KMS-11 (cell line): Measurements from ENCODE around the gene PUM2.
A peak's percentile ranks its signal among the peaks of the same experiment; 100 is the strongest.

Source experiments
- H2AFZ ChIP-seq: fragments of 200-600 bp; sonication (generic); 2 replicates; pipeline ENCODE4 v1.6.1; 2016; ENCODE audit warnings: antibody characterized with exemption, mixed run types, low read depth
- H3K27ac ChIP-seq: fragments of 200-600 bp; sonication (generic); 2 replicates; pipeline ENCODE4 v1.6.1; 2016; ENCODE audit warnings: mild to moderate bottlenecking, mixed run types
- H3K27me3 ChIP-seq: fragments of 200-600 bp; sonication (generic); 2 replicates; pipeline ENCODE4 v1.6.1; 2017; ENCODE audit warnings: mild to moderate bottlenecking, low read depth, mixed run types, moderate library complexity; ENCODE audit not compliant: insufficient read depth
- H3K36me3 ChIP-seq: fragments of 200-600 bp; sonication (generic); 2 replicates; pipeline ENCODE4 v1.6.1; 2017; ENCODE audit warnings: mild to moderate bottlenecking, mixed run types; ENCODE audit not compliant: insufficient read depth
- H3K4me1 ChIP-seq: fragments of 200-600 bp; sonication (generic); 2 replicates; pipeline ENCODE4 v1.6.1; 2016; ENCODE audit warnings: mild to moderate bottlenecking, low read depth, mixed run types; ENCODE audit not compliant: poor library complexity, severe bottlenecking
- H3K4me2 ChIP-seq: fragments of 200-600 bp; sonication (generic); 2 replicates; pipeline ENCODE4 v1.7.0; 2016; ENCODE audit warnings: mild to moderate bottlenecking, mixed run types
- H3K4me3 ChIP-seq: fragments of 200-600 bp; sonication (generic); IDR thresholded peaks from 2 replicates; pipeline ENCODE4 v1.6.1; 2017; ENCODE audit warnings: low read depth, low read length, mixed read lengths; ENCODE audit not compliant: insufficient read depth
- H3K79me2 ChIP-seq: fragments of 200-600 bp; sonication (generic); 2 replicates; pipeline ENCODE4 v1.6.1; 2016; ENCODE audit warnings: low read depth, mixed run types; ENCODE audit not compliant: insufficient read depth
- H3K9ac ChIP-seq: fragments of 200-600 bp; sonication (generic); 2 replicates; pipeline ENCODE4 v1.6.1; 2016; ENCODE audit warnings: mild to moderate bottlenecking, mixed run types
- H4K20me1 ChIP-seq: fragments of 200-600 bp; sonication (generic); 2 replicates; pipeline ENCODE4 v1.6.1; 2016; ENCODE audit warnings: mild to moderate bottlenecking, mixed run types; ENCODE audit not compliant: insufficient read depth
- TF ChIP-seq, protein P1 (sequence below): fragments of 200-600 bp; sonication (generic); conservative IDR thresholded peaks from 2 replicates; pipeline ENCODE4 v1.6.1; 2017; ENCODE audit warnings: low read depth, mild to moderate bottlenecking, antibody characterized with exemption, low read length, moderate library complexity, mixed read lengths

Gene PUM2

DNA sequence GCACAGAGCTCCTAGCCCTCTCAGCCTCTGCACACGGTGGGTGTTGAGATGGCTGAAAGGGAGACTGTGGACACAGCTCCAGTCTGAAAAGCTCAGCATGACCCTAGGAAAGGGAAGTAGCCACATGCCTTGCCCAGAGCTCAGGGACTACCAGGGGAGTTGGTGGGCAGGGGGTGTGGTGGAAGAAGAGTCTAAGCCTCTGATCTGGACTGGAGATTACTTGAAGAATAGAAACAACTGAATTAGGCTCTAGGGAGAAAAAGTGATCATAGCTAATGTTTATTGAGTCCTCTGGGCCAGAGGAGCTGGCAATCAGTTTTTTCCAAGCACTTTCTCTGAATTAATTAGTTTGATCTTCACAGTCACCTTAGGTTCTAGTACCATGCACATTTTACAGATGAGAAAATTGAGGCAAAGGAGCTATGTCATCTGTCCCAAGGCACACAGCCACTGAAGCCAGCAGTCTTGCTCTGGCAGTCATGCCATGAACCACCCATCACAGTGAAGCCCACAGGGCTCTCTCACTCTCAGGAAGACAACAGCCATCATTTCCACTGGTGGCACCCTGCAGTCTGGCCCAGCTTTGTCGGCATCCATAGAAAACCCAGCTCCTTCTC, 136.0 kb downstream of the PUM2 start:
- Histone ChIP-seq H3K9ac (no peak overlapping the region), H3K36me3 (no peaks in the 10 kb centered on the region), H3K4me3 (no peak overlapping the region), H2AFZ (no peak overlapping the region), H3K27me3 (no peaks in the 10 kb centered on the region), H3K27ac (peak overlapping the region; percentile 14; the same call in 1 of the 2 replicates), H3K4me1 (peaks cover 47% of the 10 kb centered on the region), H4K20me1 (no peaks in the 10 kb centered on the region), H3K4me2 (peak overlapping the region; percentile 61; the same call in 1 of the 2 replicates), H3K79me2 (no peaks in the 10 kb centered on the region)
- TF ChIP-seq, protein P1, sequence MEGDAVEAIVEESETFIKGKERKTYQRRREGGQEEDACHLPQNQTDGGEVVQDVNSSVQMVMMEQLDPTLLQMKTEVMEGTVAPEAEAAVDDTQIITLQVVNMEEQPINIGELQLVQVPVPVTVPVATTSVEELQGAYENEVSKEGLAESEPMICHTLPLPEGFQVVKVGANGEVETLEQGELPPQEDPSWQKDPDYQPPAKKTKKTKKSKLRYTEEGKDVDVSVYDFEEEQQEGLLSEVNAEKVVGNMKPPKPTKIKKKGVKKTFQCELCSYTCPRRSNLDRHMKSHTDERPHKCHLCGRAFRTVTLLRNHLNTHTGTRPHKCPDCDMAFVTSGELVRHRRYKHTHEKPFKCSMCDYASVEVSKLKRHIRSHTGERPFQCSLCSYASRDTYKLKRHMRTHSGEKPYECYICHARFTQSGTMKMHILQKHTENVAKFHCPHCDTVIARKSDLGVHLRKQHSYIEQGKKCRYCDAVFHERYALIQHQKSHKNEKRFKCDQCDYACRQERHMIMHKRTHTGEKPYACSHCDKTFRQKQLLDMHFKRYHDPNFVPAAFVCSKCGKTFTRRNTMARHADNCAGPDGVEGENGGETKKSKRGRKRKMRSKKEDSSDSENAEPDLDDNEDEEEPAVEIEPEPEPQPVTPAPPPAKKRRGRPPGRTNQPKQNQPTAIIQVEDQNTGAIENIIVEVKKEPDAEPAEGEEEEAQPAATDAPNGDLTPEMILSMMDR: no peak

- Histone ChIP-seq H4K20me1 (no peaks in the 10 kb centered on the region), H3K4me2 (peak overlapping the region; percentile 61), H3K36me3 (no peaks in the 10 kb centered on the region), H3K4me1 (peaks cover 54% of the 10 kb centered on the region), H3K27ac (peak overlapping the region; percentile 14; the same call in 1 of the 2 replicates), H3K27me3 (no peaks in the 10 kb centered on the region), H3K4me3 (no peak overlapping the region), H2AFZ (no peak overlapping the region), H3K9ac (no peak overlapping the region), H3K79me2 (no peaks in the 10 kb centered on the region)
- TF ChIP-seq, protein P1: no peak
These were observed 136.7 kb downstream of the PUM2 start for GRCh38 chr2:20213651-20214565.

GRCh38 chr2:20212871-20213503, 137.7 kb downstream of the PUM2 start:
- H3K4me2 ChIP-seq: peak overlapping the region; percentile 61

GRCh38 chr2:20212459-20212870, 138.2 kb downstream of the PUM2 start:
- Histone ChIP-seq H2AFZ (no peak overlapping the region), H3K4me3 (no peak overlapping the region), H3K4me2 (peak overlapping the region; percentile 61; the same call in 1 of the 2 replicates), H3K27me3 (no peaks in the 10 kb centered on the region), H3K79me2 (no peaks in the 10 kb centered on the region), H3K9ac (no peak overlapping the region), H3K36me3 (no peaks in the 10 kb centered on the region), H3K4me1 (peaks cover 69% of the 10 kb centered on the region), H4K20me1 (no peaks in the 10 kb centered on the region), H3K27ac (no peak overlapping the region)
- TF ChIP-seq, protein P1: no peak

More at GRCh38 chr2:20212871-20213503, 137.7 kb downstream of the PUM2 start:
- Histone ChIP-seq H2AFZ (no peak overlapping the region), H3K27ac (no peak overlapping the region), H3K79me2 (no peaks in the 10 kb centered on the region), H3K36me3 (no peaks in the 10 kb centered on the region), H4K20me1 (no peaks in the 10 kb centered on the region), H3K4me1 (peaks cover 64% of the 10 kb centered on the region), H3K27me3 (no peaks in the 10 kb centered on the region), H3K4me3 (no peak overlapping the region), H3K9ac (no peak overlapping the region)
- TF ChIP-seq, protein P1: no peak
